Measurements from ENCODE around the gene MACROH2A2.
"Not testable (repeated sequence)": the region's sequence is repeated elsewhere in the genome, so short reads cannot be mapped to it uniquely, and the experiment has no call there.

Gene MACROH2A2

GRCh38 chr10:70146489-70147258, 94.0 kb downstream of the MACROH2A2 start, which contains the start of gene TYSND1:
Gene TYSND1, minus strand, starts transcription at chr10:70146700. Its CDS starts 114 bp downstream, at chr10:70146586.
- Histone ChIP-seq H3K4me1 (ENCODE audit: control insufficient read depth, low read depth, low read length) (peaks cover 11% of the 10 kb centered on the region), H3K4me3 (ENCODE audit: low read length) (peak within 1 kb of the TSS; percentile 51), H3K9me3 (ENCODE audit: control insufficient read depth, low read depth, low read length) (no peaks in the 10 kb centered on the region), H3K27ac (ENCODE audit: low read length) (peak within 1 kb of the TSS; percentile 66), H3K9ac (ENCODE audit: low read length) (peak within 1 kb of the TSS; percentile 75), H3K36me3 (ENCODE audit: control insufficient read depth, low read depth, low read length) (peaks cover 19% of the 10 kb centered on the region), H3K27me3 (ENCODE audit: control insufficient read depth, insufficient read depth, low read length) (peaks cover 5% of the 10 kb centered on the region)

GRCh38 chr10:70147259-70147625, 94.6 kb downstream of the MACROH2A2 start:
- H3K36me3 ChIP-seq (ENCODE audit: control insufficient read depth, low read depth, low read length): peaks cover 25% of the 10 kb centered on the region
- H3K4me3 ChIP-seq (ENCODE audit: low read length): peak overlapping the region; percentile 51
- no peaks in the 10 kb centered on the region for H3K9me3 ChIP-seq (ENCODE audit: control insufficient read depth, low read depth, low read length)
- H3K27me3 ChIP-seq (ENCODE audit: control insufficient read depth, insufficient read depth, low read length): peaks cover 5% of the 10 kb centered on the region
- H3K27ac ChIP-seq (ENCODE audit: low read length): no peak overlapping the region
- peaks cover 11% of the 10 kb centered on the region for H3K4me1 ChIP-seq (ENCODE audit: control insufficient read depth, low read depth, low read length)
- H3K9ac ChIP-seq (ENCODE audit: low read length): no peak overlapping the region

GRCh38 chr10:70148516-70148915, 95.9 kb downstream of the MACROH2A2 start:
- H3K36me3 ChIP-seq (ENCODE audit: control insufficient read depth, low read depth, low read length): peaks cover 37% of the 10 kb centered on the region
- H3K27ac ChIP-seq (ENCODE audit: low read length): no peak overlapping the region
- H3K4me3 ChIP-seq (ENCODE audit: low read length): no peak overlapping the region

GRCh38 chr10:70155255-70155838, 102.7 kb downstream of the MACROH2A2 start:
- H3K27ac ChIP-seq (ENCODE audit: low read length): no peak overlapping the region
- no peaks in the 10 kb centered on the region for H3K27me3 ChIP-seq (ENCODE audit: control insufficient read depth, insufficient read depth, low read length)
- no peaks in the 10 kb centered on the region for H3K9me3 ChIP-seq (ENCODE audit: control insufficient read depth, low read depth, low read length)
- peaks cover 80% of the 10 kb centered on the region for H3K36me3 ChIP-seq (ENCODE audit: control insufficient read depth, low read depth, low read length)
- no peak overlapping the region for H3K9ac ChIP-seq (ENCODE audit: low read length)
- no peak overlapping the region for H3K4me3 ChIP-seq (ENCODE audit: low read length)
- no peaks in the 10 kb centered on the region for H3K4me1 ChIP-seq (ENCODE audit: control insufficient read depth, low read depth, low read length)

More at GRCh38 chr10:70148516-70148915, 95.9 kb downstream of the MACROH2A2 start:
- Histone ChIP-seq H3K9me3 (ENCODE audit: control insufficient read depth, low read depth, low read length) (no peaks in the 10 kb centered on the region), H3K9ac (ENCODE audit: low read length) (no peak overlapping the region), H3K27me3 (ENCODE audit: control insufficient read depth, insufficient read depth, low read length) (peaks cover 5% of the 10 kb centered on the region), H3K4me1 (ENCODE audit: control insufficient read depth, low read depth, low read length) (peaks cover 11% of the 10 kb centered on the region)

GRCh38 chr10:70158113-70158512, 105.5 kb downstream of the MACROH2A2 start:
- Histone ChIP-seq H3K27ac (ENCODE audit: low read length) (no peak overlapping the region), H3K4me1 (ENCODE audit: control insufficient read depth, low read depth, low read length) (peaks cover 6% of the 10 kb centered on the region), H3K9ac (ENCODE audit: low read length) (no peak overlapping the region), H3K4me3 (ENCODE audit: low read length) (no peak overlapping the region), H3K9me3 (ENCODE audit: control insufficient read depth, low read depth, low read length) (no peaks in the 10 kb centered on the region), H3K27me3 (ENCODE audit: control insufficient read depth, insufficient read depth, low read length) (no peaks in the 10 kb centered on the region), H3K36me3 (ENCODE audit: control insufficient read depth, low read depth, low read length) (peaks cover 69% of the 10 kb centered on the region)

GRCh38 chr10:70159366-70159765, 106.7 kb downstream of the MACROH2A2 start:
- not testable (repeated sequence) for H3K27ac ChIP-seq (ENCODE audit: low read length); H3K4me3 ChIP-seq (ENCODE audit: low read length)
- peaks cover 66% of the 10 kb centered on the region for H3K36me3 ChIP-seq (ENCODE audit: control insufficient read depth, low read depth, low read length)

GRCh38 chr10:70160798-70161197, 108.2 kb downstream of the MACROH2A2 start:
- no peak overlapping the region for H3K9ac ChIP-seq (ENCODE audit: low read length)
- no peak overlapping the region for H3K4me3 ChIP-seq (ENCODE audit: low read length)
- H3K4me1 ChIP-seq (ENCODE audit: control insufficient read depth, low read depth, low read length): peaks cover 6% of the 10 kb centered on the region
- H3K9me3 ChIP-seq (ENCODE audit: control insufficient read depth, low read depth, low read length): no peaks in the 10 kb centered on the region
- H3K27me3 ChIP-seq (ENCODE audit: control insufficient read depth, insufficient read depth, low read length): no peaks in the 10 kb centered on the region
- H3K36me3 ChIP-seq (ENCODE audit: control insufficient read depth, low read depth, low read length): peaks cover 59% of the 10 kb centered on the region
- no peak overlapping the region for H3K27ac ChIP-seq (ENCODE audit: low read length)

More at GRCh38 chr10:70159366-70159765, 106.7 kb downstream of the MACROH2A2 start:
- not testable (repeated sequence) for H3K9me3 ChIP-seq (ENCODE audit: control insufficient read depth, low read depth, low read length); H3K27me3 ChIP-seq (ENCODE audit: control insufficient read depth, insufficient read depth, low read length); H3K9ac ChIP-seq (ENCODE audit: low read length); H3K4me1 ChIP-seq (ENCODE audit: control insufficient read depth, low read depth, low read length)

All from iPS-18a (cell line).